Astrocyte (in vitro differentiated cells and primary cell): ENCODE measurements around the gene ATCAY. TPM values are rescaled to one million over a fixed set of nuclear protein-coding genes. Genes with fewer than 3 reads are reported as not detected.
"Not testable (repeated sequence)": the region's sequence is repeated elsewhere in the genome, so short reads cannot be mapped to it uniquely, and the experiment has no call there.

Experiments
- DNase-seq: peaks from one replicate; pipeline ENCODE4 v3.0.0-alpha.2; 2010; ENCODE audit warnings: low read depth
- FAIRE-seq: peaks from 2 replicates; lab custom pipeline; 2011; peaks lifted over from hg19 to GRCh38; lab: Jason Lieb, UNC
- H2AFZ ChIP-seq: 2 replicates; pipeline ENCODE4 v1.6.0; 2012; ENCODE audit warnings: low read depth, low read length, inconsistent platforms
- H3K27ac ChIP-seq: 2 replicates; pipeline ENCODE4 v1.5.1; 2011; ENCODE audit warnings: low read depth, low read length, inconsistent platforms
- H3K27me3 ChIP-seq: 2 replicates; pipeline ENCODE4 v1.6.0; 2011; ENCODE audit warnings: low read length, inconsistent platforms; ENCODE audit not compliant: insufficient read depth
- H3K36me3 ChIP-seq: 2 replicates; pipeline ENCODE4 v1.5.1; 2011; ENCODE audit warnings: low read length, inconsistent platforms; ENCODE audit not compliant: insufficient read depth
- H3K4me1 ChIP-seq: 2 replicates; pipeline ENCODE4 v1.5.1; 2011; ENCODE audit warnings: low read length, inconsistent platforms; ENCODE audit not compliant: insufficient read depth
- H3K4me2 ChIP-seq: 2 replicates; pipeline ENCODE4 v1.6.0; 2012; ENCODE audit warnings: low read length, inconsistent platforms
- H3K4me3 ChIP-seq: 2 replicates; pipeline ENCODE4 v1.5.1; 2011; ENCODE audit warnings: low read depth, mild to moderate bottlenecking, low read length, inconsistent platforms; ENCODE audit not compliant: insufficient read depth
- H3K79me2 ChIP-seq: 2 replicates; pipeline ENCODE4 v1.6.0; 2012; ENCODE audit warnings: mild to moderate bottlenecking, low read length, inconsistent platforms; ENCODE audit not compliant: insufficient read depth
- H3K9ac ChIP-seq: 2 replicates; pipeline ENCODE4 v1.6.0; 2012; ENCODE audit warnings: mild to moderate bottlenecking, low read length, inconsistent platforms
- H3K9me3 ChIP-seq: 2 replicates; pipeline ENCODE4 v1.5.1; 2012; ENCODE audit warnings: low read depth, mild to moderate bottlenecking, low read length, inconsistent platforms; ENCODE audit not compliant: insufficient read depth
- H4K20me1 ChIP-seq: 2 replicates; pipeline ENCODE4 v1.6.0; 2012; ENCODE audit warnings: low read length, inconsistent platforms; ENCODE audit not compliant: insufficient read depth
- H3K27ac Mint-ChIP-seq: one replicate; pipeline ENCODE4 v1.8.0; 2021; ENCODE audit warnings: mild to moderate bottlenecking, mixed read lengths; ENCODE audit not compliant: unreplicated experiment
- H3K27me3 Mint-ChIP-seq: one replicate; pipeline ENCODE4 v1.8.0; 2021; ENCODE audit warnings: low read depth, mixed read lengths; ENCODE audit not compliant: unreplicated experiment
- H3K36me3 Mint-ChIP-seq: one replicate; pipeline ENCODE4 v1.8.0; 2021; ENCODE audit warnings: low read depth, mixed read lengths; ENCODE audit not compliant: unreplicated experiment
- H3K4me1 Mint-ChIP-seq: one replicate; pipeline ENCODE4 v1.8.0; 2021; ENCODE audit warnings: low read depth, mixed read lengths; ENCODE audit not compliant: unreplicated experiment
- H3K4me3 Mint-ChIP-seq: one replicate; pipeline ENCODE4 v1.8.0; 2021; ENCODE audit warnings: mild to moderate bottlenecking, moderate library complexity, mixed read lengths; ENCODE audit not compliant: unreplicated experiment
- H3K9me3 Mint-ChIP-seq: one replicate; pipeline ENCODE4 v1.8.0; 2021; ENCODE audit warnings: mild to moderate bottlenecking, mixed read lengths; ENCODE audit not compliant: unreplicated experiment
- CTCF ChIP-seq: IDR thresholded peaks from 2 replicates; pipeline ENCODE4 v1.5.1; 2011; ENCODE audit warnings: low read depth, mild to moderate bottlenecking, inconsistent platforms, low read length, moderate library complexity; ENCODE audit not compliant: insufficient read depth
- EZH2 ChIP-seq: IDR thresholded peaks from 2 replicates; pipeline ENCODE4 v1.6.1; 2012; ENCODE audit warnings: mild to moderate bottlenecking, low read length, inconsistent platforms; ENCODE audit not compliant: insufficient read depth
- total RNA-seq: library from RNA; stranded (reverse); gene quantifications from 2 replicates; pipeline ENCODE4 v1.2.1, GENCODE V29; 2021

Gene ATCAY
- total RNA-seq, 1 donor from 2014 or later: 6.5 TPM

DNA sequence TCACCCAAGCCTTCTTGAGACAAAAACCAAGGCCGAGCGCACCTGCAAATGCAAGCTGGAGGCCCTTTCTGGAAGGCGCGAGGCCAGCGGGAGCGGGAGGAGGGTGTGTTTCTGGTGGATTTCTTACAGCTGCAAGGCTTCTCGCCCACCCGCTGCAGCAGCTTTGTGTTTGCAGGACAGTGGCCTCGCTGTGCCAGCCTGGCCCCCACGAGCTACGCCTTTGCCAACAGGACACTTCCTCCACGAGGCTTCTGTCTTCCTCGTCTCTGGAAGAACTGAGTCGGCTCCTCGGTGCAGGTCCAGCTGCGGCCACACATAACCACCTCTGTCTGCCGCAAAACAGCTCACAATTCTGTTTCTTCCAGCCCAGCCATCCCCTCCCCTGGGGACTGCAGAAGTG, 10.1 kb downstream of the ATCAY start:
- Histone ChIP-seq H3K9ac (no peak overlapping the region), H3K27me3 (no peaks in the 10 kb centered on the region), H3K36me3 (no peaks in the 10 kb centered on the region), H3K4me3 (no peak overlapping the region), H2AFZ (no peak overlapping the region), H4K20me1 (no peaks in the 10 kb centered on the region), H3K4me2 (no peak overlapping the region), H3K27ac (no peak overlapping the region), H3K4me1 (no peaks in the 10 kb centered on the region), H3K9me3 (no peaks in the 10 kb centered on the region), H3K79me2 (no peaks in the 10 kb centered on the region)
- Mint-ChIP-seq H3K4me1 (no peaks in the 10 kb centered on the region), H3K36me3 (no peaks in the 10 kb centered on the region), H3K27me3 (peaks cover 2% of the 10 kb centered on the region), H3K4me3 (no peak overlapping the region), H3K9me3 (no peaks in the 10 kb centered on the region), H3K27ac (no peak overlapping the region)
- FAIRE-seq (no peak), DNase-seq (no peak)
- TF ChIP-seq CTCF (no peak), EZH2 (no peak)

- Mint-ChIP-seq H3K4me1 (no peaks in the 10 kb centered on the region), H3K4me3 (no peak overlapping the region), H3K27me3 (peaks cover 3% of the 10 kb centered on the region), H3K9me3 (no peaks in the 10 kb centered on the region), H3K27ac (no peak overlapping the region), H3K36me3 (no peaks in the 10 kb centered on the region)
- H3K27me3 ChIP-seq: no peaks in the 10 kb centered on the region
- H3K9ac ChIP-seq: no peak overlapping the region
- H2AFZ ChIP-seq: no peak overlapping the region
- DNase-seq (no peak), FAIRE-seq (no peak)
- no peak overlapping the region for H3K4me2 ChIP-seq
- H3K36me3 ChIP-seq: no peaks in the 10 kb centered on the region
- no peak overlapping the region for H3K27ac ChIP-seq
- no peaks in the 10 kb centered on the region for H4K20me1 ChIP-seq
- no peak for TF ChIP-seq CTCF
- no peak for TF ChIP-seq EZH2
- H3K79me2 ChIP-seq: no peaks in the 10 kb centered on the region
- H3K4me1 ChIP-seq: no peaks in the 10 kb centered on the region
- H3K9me3 ChIP-seq: no peaks in the 10 kb centered on the region
- no peak overlapping the region for H3K4me3 ChIP-seq
Observed at GRCh38 chr19:3893509-3894179, 13.2 kb downstream of the ATCAY start.

GRCh38 chr19:3894959-3895358, 14.5 kb downstream of the ATCAY start:
- H3K79me2 ChIP-seq, H3K4me1 ChIP-seq, H3K9me3 Mint-ChIP-seq, H4K20me1 ChIP-seq, H3K4me3 ChIP-seq, H3K27me3 Mint-ChIP-seq, H2AFZ ChIP-seq, H3K4me1 Mint-ChIP-seq, H3K27me3 ChIP-seq, H3K4me2 ChIP-seq, H3K36me3 ChIP-seq, H3K9me3 ChIP-seq, H3K36me3 Mint-ChIP-seq, DNase-seq, FAIRE-seq, H3K4me3 Mint-ChIP-seq, H3K27ac Mint-ChIP-seq, H3K9ac ChIP-seq, H3K27ac ChIP-seq: not testable (repeated sequence)
